Right forelimb (tissue), 1 donor: ENCODE measurements around the gene PFKFB3.
"Not testable (repeated sequence)": the region's sequence is repeated elsewhere in the genome, so short reads cannot be mapped to it uniquely, and the experiment has no call there.

Source experiments
- DNase-seq: peaks from one replicate; pipeline ENCODE4 v3.0.0-alpha.2; 2018

Gene PFKFB3

DNA sequence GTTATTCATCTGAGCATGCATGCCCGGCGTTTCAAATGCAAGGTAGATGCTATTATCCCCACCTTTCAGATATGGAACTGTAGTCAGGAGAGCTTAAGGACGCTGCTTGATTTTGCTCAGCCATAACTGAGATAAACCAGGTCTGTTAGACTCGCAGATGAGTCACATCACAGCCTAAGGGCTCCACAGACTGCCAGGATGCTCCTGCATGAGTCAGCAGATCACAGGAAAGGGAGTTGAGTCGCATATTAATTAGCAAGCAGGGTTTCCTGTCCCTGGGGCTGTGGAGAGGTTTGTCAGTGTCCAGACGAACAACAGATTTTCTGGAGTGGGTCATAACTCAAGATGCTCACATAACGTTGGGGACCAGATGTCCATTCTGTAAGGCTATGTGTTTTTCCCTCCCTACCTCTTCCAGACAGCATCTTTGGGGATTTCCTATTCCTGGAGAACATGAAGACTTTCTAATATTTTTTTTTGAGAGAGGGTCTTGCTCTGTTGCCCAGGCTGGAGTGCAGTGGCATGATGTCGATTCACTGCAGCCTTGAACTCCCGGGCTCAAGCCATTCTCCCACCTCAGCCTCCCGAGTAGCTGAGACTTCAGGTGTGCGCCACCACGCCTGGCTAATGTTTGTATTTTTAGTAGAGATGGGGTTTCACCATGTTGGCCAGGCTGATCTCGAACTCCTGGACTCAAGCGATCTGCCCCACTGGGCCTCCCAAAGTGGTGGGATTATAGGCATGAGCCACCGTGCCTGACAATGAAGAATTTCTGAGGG is 36.7 kb downstream of the PFKFB3 start:
- DNase-seq: no peak

DNA sequence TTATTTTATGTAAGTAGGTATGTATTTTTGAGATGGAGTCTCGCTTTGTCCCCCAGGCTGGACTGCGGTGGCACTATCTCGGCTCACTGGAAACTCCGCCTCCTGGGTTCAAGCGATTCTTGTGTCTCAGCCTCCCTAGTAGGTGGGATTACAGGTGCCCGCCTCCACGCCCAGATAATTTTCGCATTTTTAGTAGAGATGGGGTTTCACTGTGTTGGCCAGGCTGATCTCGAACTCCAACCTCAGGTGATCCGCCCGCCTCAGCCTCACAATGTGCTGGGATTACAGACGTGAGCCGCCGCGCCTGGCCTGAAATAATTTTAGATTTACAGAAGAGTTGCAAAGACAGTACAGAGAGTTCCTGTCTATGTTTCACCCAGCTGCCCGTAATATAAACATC is 37.5 kb downstream of the PFKFB3 start:
- no peak for DNase-seq

DNA sequence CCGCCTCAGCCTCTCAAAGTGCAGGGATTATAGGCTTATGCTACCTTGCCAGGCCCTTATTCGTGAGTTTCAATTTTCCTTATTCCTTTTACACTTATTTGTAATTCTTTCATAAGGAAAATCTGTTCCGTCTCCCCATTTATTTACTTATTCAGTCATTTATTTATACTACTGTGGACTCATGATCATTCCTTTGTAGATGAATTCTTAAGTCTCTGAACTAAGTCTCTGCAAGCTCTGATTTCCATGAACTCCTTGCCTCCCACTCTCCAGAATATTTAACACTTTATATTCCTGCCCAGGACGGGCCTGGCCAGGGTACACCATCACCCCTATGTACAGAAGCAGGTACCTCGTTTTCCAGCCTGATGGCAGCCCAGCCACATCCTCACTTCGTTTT is 39.4 kb downstream of the PFKFB3 start:
- DNase-seq: no peak

DNA sequence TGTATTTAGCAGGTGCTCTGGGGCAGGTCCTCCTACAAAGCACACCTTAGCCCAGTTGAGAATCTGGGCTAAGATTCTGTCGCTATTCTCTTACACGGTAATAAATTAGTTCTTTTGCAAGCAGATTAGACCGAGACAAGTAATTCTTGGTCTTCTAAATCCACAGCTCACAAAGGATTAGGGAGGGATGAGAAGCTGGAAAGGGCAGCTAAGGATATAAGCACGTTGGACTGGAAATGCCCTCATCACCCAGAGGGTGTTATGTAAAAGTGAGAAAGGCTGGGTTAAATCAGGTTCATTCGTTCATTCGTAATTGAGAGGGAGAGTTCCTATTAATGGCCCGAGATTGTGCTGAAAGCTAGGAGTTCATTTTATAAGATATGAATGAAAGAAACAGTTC is 41.8 kb downstream of the PFKFB3 start:
- DNase-seq: no peak

DNA sequence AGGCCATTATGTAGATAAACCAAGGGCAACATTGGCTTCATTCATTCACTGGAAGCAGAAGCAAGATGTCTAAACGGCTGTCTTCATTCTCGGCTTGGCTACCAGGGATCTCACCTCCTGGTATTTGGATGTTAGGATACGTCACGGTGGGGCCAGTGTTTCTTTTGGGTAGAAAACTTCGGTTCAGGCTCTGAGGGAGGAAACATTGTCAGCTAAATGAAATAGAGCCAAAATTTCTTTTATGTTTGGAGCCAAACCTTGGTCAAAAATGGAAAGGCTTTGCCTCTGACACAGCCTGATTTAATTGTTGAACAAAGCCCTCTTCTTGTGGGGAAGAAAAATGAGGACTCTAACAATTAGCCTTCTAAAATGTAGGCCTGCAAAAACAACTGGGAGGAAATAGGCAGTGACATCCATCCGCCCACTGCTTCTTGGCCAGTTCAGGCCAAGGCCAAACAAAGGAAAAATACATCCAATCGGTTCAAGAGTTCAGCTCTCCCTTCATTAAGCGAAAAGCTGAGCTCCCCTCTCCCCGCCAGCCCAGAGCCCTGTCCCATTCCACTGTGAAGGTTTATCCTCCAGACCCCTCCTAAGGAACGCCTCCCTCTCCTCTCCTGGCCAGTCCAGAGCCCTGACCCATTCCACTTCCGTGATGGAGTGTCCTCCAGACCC is 44.4 kb downstream of the PFKFB3 start:
- DNase-seq: no peak

DNA sequence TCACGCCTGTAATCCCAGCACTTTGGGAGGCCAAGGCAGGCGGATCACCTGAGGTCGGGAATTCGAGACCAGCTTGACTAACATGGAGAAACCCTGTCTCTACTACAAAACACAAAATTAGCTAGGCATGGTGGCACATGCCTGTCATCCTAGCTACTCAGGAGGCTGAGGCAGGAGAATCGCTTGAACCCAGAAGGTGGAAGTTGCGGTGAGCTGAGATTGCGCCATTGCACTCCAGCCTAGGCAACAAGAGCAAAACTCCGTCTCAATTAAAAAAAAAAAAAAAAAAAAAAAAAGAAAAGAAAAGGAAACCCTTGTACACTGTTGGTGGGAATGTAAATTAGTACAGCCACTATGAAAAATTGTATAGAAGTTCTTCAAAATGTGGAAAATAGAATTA is 46.2 kb downstream of the PFKFB3 start:
- DNase-seq: not testable (repeated sequence)

DNA sequence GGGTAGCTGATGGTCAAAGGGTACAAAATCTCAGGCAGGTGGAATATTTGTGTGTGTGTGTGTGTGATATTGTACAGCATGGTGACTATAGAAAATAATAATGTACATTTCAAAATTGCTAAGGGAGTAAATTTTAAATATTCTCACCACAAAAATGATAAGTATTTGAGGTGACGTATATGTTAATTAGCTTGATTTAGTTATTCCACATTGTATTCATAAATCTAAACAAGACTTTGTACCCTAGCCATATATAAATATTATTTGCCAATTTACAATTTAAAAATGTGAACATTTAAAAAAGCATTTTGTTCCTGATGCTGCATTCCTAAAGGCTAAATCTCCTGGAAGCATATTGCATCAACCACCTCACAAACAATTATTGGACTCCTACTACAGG is 47.0 kb downstream of the PFKFB3 start:
- DNase-seq: no peak

DNA sequence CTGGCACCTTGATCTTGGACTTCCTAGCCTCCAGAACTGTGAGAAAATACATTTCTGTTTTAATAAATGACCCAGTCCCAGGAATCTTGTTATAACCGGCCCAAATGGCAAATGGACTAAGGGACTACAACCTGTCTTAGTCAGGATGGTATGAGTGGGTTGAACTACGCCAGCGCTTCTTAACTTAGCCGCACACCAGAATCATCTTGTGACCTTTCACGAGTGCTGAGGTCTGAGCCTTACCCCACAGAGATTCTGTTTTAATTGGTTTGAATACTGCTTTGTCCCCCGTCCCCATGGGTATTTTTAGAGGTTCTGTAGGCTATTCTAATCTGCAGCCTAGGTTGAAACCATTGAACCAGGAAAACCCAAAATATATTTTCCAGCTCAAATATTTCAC is 48.0 kb downstream of the PFKFB3 start:
- DNase-seq: no peak

- DNase-seq: no peak
Observed at GRCh38 chr10:6254201-6254600, 51.5 kb downstream of the PFKFB3 start.

GRCh38 chr10:6255548-6256061 is 52.9 kb downstream of the PFKFB3 start:
- DNase-seq: no peak

DNA sequence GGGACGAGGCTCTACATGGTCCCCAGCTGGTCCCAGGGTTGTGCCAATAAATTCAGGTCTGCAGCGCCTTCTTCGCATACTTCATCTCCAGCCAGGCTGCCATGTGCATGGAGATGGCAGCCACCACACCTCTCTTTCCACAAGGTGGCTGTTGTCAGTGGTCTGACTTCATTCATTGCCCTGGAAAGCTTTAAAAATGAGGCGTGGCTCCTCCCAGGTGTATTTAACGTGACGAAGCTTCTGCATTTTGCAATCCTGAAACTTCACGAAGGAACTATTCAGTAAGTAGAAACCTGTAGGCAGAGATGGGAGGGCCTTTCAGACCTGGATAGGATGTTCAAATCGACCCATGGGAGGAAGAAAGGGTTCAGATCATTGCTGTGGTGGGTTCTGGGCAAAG is 53.7 kb downstream of the PFKFB3 start:
- no peak for DNase-seq

- DNase-seq: no peak
Observed at GRCh38 chr10:6259153-6259552, 56.4 kb downstream of the PFKFB3 start.

DNA sequence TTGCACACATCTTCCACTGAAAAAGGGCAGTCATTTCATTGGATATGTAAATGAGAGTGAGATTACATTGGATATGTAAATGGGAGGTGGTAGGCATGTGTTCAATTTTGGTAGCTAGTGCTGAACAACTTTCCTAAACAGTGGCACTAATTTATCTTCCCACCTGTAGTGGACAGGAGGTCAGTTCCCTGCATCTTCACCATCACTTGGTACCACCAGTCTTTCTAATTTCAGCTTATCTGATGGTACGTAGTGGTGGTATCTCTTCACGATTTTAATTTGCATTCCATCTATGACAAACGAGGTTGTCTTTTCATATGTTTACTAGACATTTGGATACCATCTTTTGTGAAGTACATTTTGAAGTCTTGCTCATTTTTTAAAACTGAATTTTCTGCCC is 58.1 kb downstream of the PFKFB3 start:
- DNase-seq: no peak

DNA sequence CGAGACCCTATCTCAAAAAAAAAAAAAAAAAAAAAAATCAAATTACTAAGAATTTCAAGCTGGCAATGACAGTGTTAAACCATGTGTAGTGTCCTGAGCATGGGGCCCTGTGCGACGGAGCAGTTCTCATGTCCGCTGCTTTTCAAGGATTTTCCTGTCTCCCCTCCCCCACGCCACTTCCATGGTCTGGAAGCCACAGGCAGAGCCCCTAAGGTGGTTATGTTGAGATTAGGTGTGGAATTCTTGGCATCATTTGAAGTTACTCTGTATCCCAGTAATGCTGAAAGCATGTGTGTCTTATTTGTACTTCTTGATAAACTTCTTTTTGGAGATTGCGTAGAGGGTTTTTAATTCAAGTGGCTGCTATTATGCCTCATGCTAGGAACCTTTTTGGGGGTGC is 65.2 kb downstream of the PFKFB3 start:
- DNase-seq: no peak

DNA sequence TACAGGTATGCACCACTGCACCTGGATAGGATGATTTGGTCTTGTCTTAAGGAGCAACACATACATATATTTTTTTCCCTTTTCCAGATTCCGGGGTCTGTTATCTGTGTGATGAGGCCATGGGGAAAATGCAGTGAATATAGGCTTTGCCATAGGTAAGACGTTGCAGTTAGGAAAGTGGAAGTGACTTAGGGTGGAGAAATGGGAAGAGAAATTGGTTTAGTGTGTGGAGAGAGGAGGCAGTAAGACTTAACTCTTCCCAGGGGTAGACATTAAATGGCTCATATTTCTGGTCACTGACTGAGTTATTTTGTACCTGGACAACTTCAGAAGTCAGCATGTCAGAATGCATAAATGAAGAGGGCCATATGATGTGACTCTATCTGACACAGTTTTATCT is 66.7 kb downstream of the PFKFB3 start:
- no peak for DNase-seq

DNA sequence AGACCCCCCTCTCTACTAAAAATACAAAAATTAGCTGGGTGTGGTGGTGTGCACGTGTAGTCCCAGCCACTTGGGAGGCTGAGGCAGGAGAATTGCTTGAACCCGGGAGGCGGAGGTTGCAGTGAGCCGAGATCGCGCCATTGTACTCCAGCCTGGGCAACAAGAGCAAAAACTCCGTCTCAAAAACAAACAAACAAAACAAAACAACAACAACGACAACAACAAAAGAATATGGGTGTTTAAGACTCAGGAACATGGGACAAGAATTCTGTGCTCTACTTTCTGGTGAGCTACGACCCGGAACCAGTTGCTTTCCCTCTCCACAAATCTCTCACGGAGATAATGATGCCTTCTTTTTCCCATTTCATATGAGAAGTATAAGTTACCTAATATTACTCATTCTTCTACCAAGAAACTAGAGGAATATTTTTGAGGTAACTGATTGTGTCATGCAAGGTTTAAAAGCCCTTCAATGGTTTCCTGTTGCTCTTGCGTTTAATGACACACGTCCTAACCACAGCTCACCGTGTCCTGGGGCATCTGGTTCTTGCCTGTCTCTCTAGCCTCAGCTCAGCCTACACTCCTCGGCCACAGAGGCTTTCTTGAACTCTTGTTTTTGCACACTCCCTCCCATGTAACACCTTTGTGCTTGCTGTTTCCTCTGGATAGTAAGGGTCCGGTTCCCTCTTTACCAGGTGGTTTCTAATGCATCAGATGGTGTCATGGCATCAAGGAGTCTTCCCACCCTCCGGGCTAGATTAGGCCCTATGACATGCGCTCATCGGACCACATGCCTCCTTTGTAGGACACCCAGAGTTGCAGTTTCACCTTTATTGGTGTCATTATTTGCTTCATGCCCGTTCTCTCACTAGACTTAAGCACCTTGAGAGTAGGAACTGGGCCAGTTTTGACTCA is 67.5 kb downstream of the PFKFB3 start:
- DNase-seq: no peak

DNA sequence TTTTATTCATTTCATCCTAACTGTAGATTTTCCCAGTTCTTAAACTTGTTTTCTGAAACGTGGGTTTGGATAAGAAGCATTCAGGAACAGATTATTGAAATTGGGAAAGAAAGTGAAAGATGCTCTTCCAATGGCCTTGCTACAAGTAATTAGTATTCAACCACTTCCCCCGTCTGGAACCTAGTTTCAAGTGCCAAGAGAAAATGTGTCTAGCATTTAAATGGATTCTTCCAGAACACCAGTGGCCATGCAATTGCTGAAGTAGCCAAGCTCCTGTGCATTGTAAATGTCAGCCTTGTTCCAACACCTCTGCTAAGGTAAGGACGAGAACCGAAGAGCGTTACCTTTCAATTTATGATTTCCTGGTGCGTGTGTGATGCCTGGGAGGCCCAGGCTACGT is 68.2 kb downstream of the PFKFB3 start:
- no peak for DNase-seq

DNA sequence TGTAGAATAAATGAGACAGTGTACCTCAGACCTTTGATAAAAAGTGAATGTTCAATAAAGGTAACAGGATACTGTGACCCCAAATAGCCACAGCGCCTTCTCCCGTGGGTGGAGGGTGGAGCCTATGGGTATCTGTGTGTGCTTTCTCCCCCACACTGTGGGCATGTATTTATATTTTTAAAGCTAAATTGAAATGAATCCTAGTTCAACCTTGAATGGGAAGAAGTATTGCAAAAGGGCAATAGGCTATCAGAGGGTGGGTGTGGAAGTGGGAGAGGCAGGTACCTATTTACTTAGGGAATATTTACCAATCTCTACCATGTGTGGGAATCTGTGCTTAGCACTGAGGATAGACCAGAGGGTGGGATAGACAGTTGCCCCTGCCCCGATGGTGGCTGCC is 68.9 kb downstream of the PFKFB3 start:
- no peak for DNase-seq

- no peak for DNase-seq
Observed at GRCh38 chr10:6272126-6272525, 69.4 kb downstream of the PFKFB3 start.

DNA sequence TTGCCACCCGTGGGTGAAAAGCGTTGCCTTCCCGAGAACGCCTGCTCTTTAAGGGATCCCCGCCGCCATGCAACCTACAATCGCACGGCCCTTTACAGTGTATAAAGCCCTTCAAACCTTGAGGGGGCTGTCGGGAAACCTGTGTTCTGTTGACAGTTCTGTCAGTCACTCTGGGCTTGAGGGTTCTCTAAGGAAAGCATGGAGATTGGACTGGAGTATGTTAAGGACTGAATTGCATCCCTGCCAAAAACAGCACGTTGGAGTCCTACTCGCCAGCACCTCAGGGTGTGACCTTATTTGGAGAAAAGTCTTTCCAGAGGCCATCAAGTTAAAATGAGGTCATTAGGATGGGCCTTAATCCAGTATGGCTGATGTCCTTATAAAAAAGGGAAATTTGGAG is 70.6 kb downstream of the PFKFB3 start:
- DNase-seq: no peak

DNA sequence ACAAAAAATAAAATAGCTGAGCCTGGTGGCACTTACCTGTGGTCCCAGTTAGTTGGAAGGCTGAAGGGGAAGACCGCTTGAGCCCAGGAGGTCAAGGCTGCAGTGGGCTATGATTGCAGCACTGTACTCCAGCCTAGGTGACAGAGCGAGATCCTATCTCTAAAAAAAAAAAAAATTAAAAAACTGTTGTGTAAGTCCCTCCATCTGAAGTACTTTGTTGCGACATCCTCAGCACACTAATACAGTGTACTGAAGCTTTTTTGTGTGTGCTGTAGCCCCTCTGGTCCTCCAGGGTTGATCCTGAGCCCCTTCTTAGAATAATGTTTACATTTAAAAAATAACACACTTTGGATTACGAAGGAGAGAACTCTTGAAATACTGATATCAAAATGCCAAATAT is 71.3 kb downstream of the PFKFB3 start:
- DNase-seq: no peak

DNA sequence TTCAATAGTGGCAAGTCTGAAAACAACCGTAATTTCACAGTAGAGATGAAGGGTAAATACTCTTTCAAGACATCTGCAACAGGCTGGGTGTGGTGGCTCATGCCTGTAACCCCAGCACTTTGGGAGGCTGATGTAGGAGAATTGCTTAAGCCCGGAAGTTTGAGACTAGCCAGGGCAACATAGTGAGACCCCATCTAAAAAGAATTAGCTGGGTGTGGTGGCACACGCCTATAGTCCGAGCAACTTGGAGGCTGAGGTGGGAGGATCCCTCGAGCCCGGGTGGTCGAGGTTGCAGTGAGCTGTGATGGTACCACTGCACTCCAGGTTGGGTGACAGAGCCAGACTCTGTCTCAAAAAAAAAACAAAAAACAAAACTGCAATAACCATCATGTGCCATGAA is 71.8 kb downstream of the PFKFB3 start:
- no peak for DNase-seq
